WTC11 (cell line): ENCODE data around the gene LRRC7. TPM values are rescaled to one million over a fixed set of nuclear protein-coding genes. Genes with fewer than 3 reads are reported as not detected.

Source experiments
- ATAC-seq: fragments of 200-7000 bp; cut with Tn5 transposase; 2 replicates; pipeline ENCODE4 v1.10.0; 2021; ENCODE audit warnings: mild to moderate bottlenecking, moderate library complexity
- CTCF ChIA-PET: fragments of 300-600 bp; sonication (Branson Sonifier 250); formaldehyde crosslinking; loops from one replicate; lab custom pipeline; 2021; ENCODE audit warnings: antibody characterized with exemption; lab: Charles Lee
- POLR2A ChIA-PET: fragments of 350-600 bp; sonication (Branson Sonifier 250); formaldehyde crosslinking; loops from one replicate; lab custom pipeline; 2021; ENCODE audit warnings: antibody characterized with exemption; lab: Charles Lee
- DNase-seq: peaks from one replicate; pipeline ENCODE4 v3.0.0; 2021; ENCODE audit warnings: low spot score
- H3K27ac Mint-ChIP-seq: 2 replicates; pipeline ENCODE4 v1.8.0; 2021; ENCODE audit warnings: mixed read lengths
- H3K27me3 Mint-ChIP-seq: 2 replicates; pipeline ENCODE4 v1.8.0; 2021; ENCODE audit warnings: low read depth, mild to moderate bottlenecking, moderate library complexity, mixed read lengths
- H3K36me3 Mint-ChIP-seq: 2 replicates; pipeline ENCODE4 v1.8.0; 2021; ENCODE audit warnings: mixed read lengths
- H3K4me1 Mint-ChIP-seq: 2 replicates; pipeline ENCODE4 v1.8.0; 2022; ENCODE audit warnings: mixed read lengths
- H3K4me3 Mint-ChIP-seq: 2 replicates; pipeline ENCODE4 v1.8.0; 2021; ENCODE audit warnings: mild to moderate bottlenecking, moderate library complexity, mixed read lengths
- H3K9me3 Mint-ChIP-seq: 2 replicates; pipeline ENCODE4 v1.8.0; 2021; ENCODE audit warnings: mixed read lengths
- ATF6 ChIP-seq: sonication (generic); formaldehyde crosslinking; IDR thresholded peaks from 2 replicates; pipeline ENCODE4 v1.8.1; 2023; ENCODE audit warnings: mild to moderate bottlenecking, missing genetic modification reagents
- CBFB ChIP-seq: sonication (generic); formaldehyde crosslinking; IDR thresholded peaks from 2 replicates; pipeline ENCODE4 v1.8.1; 2022; ENCODE audit warnings: mild to moderate bottlenecking, low read depth, missing genetic modification reagents
- ETV6 ChIP-seq: sonication (generic); formaldehyde crosslinking; IDR thresholded peaks from 2 replicates; pipeline ENCODE4 v1.8.1; 2022; ENCODE audit warnings: mild to moderate bottlenecking, missing genetic modification reagents
- HMGA2 ChIP-seq: fragments of 250-450 bp; sonication (Bioruptor Pico); IDR thresholded peaks from 2 replicates; pipeline ENCODE4 v1.4.0; 2021; ENCODE audit warnings: mild to moderate bottlenecking, moderate library complexity
- NFATC4 ChIP-seq: fragments of 250-450 bp; sonication (Bioruptor Pico); IDR thresholded peaks from 2 replicates; pipeline ENCODE4 v1.9.0; 2021; ENCODE audit warnings: mild to moderate bottlenecking
- NR2C2 ChIP-seq: sonication (generic); formaldehyde crosslinking; IDR thresholded peaks from 2 replicates; pipeline ENCODE4 v1.8.0; 2022; ENCODE audit warnings: mild to moderate bottlenecking, missing genetic modification reagents
- PRRX2 ChIP-seq: fragments of 250-450 bp; sonication (Bioruptor Pico); IDR thresholded peaks from 2 replicates; pipeline ENCODE4 v1.8.0; 2021; ENCODE audit warnings: mild to moderate bottlenecking
- RORB ChIP-seq: fragments of 250-450 bp; sonication (Bioruptor Pico); IDR thresholded peaks from 2 replicates; pipeline ENCODE4 v1.9.0; 2021; ENCODE audit warnings: mild to moderate bottlenecking
- TEAD1 ChIP-seq: sonication (generic); formaldehyde crosslinking; IDR thresholded peaks from 2 replicates; pipeline ENCODE4 v1.8.0; 2022; ENCODE audit warnings: mild to moderate bottlenecking, missing genetic modification reagents
- ZBTB43 ChIP-seq: sonication (generic); formaldehyde crosslinking; IDR thresholded peaks from 2 replicates; pipeline ENCODE4 v1.8.1; 2023; ENCODE audit warnings: mild to moderate bottlenecking, missing genetic modification reagents
- ZNF138 ChIP-seq: sonication (generic); formaldehyde crosslinking; conservative IDR thresholded peaks from 2 replicates; pipeline ENCODE4 v1.8.1; 2022; ENCODE audit warnings: mild to moderate bottlenecking, moderate library complexity, missing genetic modification reagents
- ZNF219 ChIP-seq: sonication (generic); formaldehyde crosslinking; IDR thresholded peaks from 2 replicates; pipeline ENCODE4 v1.8.0; 2023; ENCODE audit warnings: missing genetic modification reagents, mild to moderate bottlenecking, borderline replicate concordance
- ZNF396 ChIP-seq: fragments of 250-450 bp; sonication (Bioruptor Pico); IDR thresholded peaks from 2 replicates; pipeline ENCODE4 v1.8.0; 2021; ENCODE audit warnings: mild to moderate bottlenecking, moderate library complexity, borderline replicate concordance
- ZNF671 ChIP-seq: fragments of 250-450 bp; sonication (Bioruptor Pico); IDR thresholded peaks from 2 replicates; pipeline ENCODE4 v1.8.0; 2021; ENCODE audit warnings: mild to moderate bottlenecking
- total RNA-seq: library from RNA; stranded (reverse); gene quantifications from 3 replicates; pipeline ENCODE4 v1.2.3, GENCODE V29; 2021
- TF ChIP-seq, protein P1 (sequence below): sonication (generic); formaldehyde crosslinking; IDR thresholded peaks from 2 replicates; pipeline ENCODE4 v1.8.1; 2023; ENCODE audit warnings: mild to moderate bottlenecking, moderate library complexity, missing genetic modification reagents
- TF ChIP-seq, protein P2 (sequence below): sonication (generic); formaldehyde crosslinking; IDR thresholded peaks from 2 replicates; pipeline ENCODE4 v1.8.0; 2023; ENCODE audit warnings: missing genetic modification reagents, mild to moderate bottlenecking, borderline replicate concordance
- TF ChIP-seq, protein P3 (sequence below): sonication (generic); formaldehyde crosslinking; IDR thresholded peaks from 2 replicates; pipeline ENCODE4 v1.8.0; 2022; ENCODE audit warnings: mild to moderate bottlenecking, missing genetic modification reagents
- TF ChIP-seq, protein P4 (sequence below): fragments of 250-450 bp; sonication (Bioruptor Pico); conservative IDR thresholded peaks from 2 replicates; pipeline ENCODE4 v1.9.0; 2021; ENCODE audit warnings: mild to moderate bottlenecking
- TF ChIP-seq, protein P5 (sequence below): sonication (generic); formaldehyde crosslinking; IDR thresholded peaks from 2 replicates; pipeline ENCODE4 v1.8.0; 2023; ENCODE audit warnings: missing genetic modification reagents
- TF ChIP-seq, protein P6 (sequence below): fragments of 250-450 bp; sonication (Bioruptor Pico); IDR thresholded peaks from 2 replicates; pipeline ENCODE4 v1.9.0; 2021; ENCODE audit warnings: mild to moderate bottlenecking

LRRC7 gene
- total RNA-seq, 1 experiment from 2014 or later: not detected

DNA sequence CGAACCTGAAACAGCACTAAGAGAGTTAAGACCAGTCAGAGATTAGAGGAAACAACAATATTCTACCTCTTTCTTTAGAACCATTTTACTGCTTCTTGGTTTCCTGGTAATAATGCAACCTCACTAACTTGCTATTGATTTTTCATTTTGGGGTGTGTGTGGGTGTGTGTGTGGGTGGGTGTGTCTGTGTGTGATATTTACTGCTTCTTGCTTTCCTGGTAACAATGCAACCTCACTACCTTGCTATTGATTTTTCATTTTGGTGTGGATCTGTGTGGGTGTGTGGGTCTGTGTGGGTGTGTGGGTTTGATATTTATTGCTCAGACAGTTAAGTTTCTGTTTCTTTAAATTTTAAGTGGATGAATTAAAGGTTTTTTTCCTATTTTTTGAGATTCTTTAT, 208.8 kb downstream of the LRRC7 start:
- H3K4me3 Mint-ChIP-seq: no peak overlapping the region
- CTCF ChIA-PET: no interaction called here
- ATAC-seq (no peak), DNase-seq (no peak)
- no peaks in the 10 kb centered on the region for H3K4me1 Mint-ChIP-seq
- POLR2A ChIA-PET: no interaction called here
- no peaks in the 10 kb centered on the region for H3K9me3 Mint-ChIP-seq
- H3K36me3 Mint-ChIP-seq: no peaks in the 10 kb centered on the region
- TF ChIP-seq ZNF138 (CRISPR knock-in tag) (no peak), ZNF219 (CRISPR knock-in tag) (no peak), PRRX2 (CRISPR knock-in tag) (no peak), RORB (CRISPR knock-in tag) (no peak), HMGA2 (CRISPR knock-in tag) (no peak), ZNF396 (no peak), ATF6 (no peak), ZNF671 (no peak)
- TF ChIP-seq, protein P1, sequence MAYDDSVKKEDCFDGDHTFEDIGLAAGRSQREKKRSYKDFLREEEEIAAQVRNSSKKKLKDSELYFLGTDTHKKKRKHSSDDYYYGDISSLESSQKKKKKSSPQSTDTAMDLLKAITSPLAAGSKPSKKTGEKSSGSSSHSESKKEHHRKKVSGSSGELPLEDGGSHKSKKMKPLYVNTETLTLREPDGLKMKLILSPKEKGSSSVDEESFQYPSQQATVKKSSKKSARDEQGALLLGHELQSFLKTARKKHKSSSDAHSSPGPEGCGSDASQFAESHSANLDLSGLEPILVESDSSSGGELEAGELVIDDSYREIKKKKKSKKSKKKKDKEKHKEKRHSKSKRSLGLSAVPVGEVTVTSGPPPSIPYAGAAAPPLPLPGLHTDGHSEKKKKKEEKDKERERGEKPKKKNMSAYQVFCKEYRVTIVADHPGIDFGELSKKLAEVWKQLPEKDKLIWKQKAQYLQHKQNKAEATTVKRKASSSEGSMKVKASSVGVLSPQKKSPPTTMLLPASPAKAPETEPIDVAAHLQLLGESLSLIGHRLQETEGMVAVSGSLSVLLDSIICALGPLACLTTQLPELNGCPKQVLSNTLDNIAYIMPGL (CRISPR knock-in tag): no peak
- TF ChIP-seq, protein P2, sequence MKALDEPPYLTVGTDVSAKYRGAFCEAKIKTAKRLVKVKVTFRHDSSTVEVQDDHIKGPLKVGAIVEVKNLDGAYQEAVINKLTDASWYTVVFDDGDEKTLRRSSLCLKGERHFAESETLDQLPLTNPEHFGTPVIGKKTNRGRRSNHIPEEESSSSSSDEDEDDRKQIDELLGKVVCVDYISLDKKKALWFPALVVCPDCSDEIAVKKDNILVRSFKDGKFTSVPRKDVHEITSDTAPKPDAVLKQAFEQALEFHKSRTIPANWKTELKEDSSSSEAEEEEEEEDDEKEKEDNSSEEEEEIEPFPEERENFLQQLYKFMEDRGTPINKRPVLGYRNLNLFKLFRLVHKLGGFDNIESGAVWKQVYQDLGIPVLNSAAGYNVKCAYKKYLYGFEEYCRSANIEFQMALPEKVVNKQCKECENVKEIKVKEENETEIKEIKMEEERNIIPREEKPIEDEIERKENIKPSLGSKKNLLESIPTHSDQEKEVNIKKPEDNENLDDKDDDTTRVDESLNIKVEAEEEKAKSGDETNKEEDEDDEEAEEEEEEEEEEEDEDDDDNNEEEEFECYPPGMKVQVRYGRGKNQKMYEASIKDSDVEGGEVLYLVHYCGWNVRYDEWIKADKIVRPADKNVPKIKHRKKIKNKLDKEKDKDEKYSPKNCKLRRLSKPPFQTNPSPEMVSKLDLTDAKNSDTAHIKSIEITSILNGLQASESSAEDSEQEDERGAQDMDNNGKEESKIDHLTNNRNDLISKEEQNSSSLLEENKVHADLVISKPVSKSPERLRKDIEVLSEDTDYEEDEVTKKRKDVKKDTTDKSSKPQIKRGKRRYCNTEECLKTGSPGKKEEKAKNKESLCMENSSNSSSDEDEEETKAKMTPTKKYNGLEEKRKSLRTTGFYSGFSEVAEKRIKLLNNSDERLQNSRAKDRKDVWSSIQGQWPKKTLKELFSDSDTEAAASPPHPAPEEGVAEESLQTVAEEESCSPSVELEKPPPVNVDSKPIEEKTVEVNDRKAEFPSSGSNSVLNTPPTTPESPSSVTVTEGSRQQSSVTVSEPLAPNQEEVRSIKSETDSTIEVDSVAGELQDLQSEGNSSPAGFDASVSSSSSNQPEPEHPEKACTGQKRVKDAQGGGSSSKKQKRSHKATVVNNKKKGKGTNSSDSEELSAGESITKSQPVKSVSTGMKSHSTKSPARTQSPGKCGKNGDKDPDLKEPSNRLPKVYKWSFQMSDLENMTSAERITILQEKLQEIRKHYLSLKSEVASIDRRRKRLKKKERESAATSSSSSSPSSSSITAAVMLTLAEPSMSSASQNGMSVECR (CRISPR knock-in tag): no peak
- TF ChIP-seq, protein P3, sequence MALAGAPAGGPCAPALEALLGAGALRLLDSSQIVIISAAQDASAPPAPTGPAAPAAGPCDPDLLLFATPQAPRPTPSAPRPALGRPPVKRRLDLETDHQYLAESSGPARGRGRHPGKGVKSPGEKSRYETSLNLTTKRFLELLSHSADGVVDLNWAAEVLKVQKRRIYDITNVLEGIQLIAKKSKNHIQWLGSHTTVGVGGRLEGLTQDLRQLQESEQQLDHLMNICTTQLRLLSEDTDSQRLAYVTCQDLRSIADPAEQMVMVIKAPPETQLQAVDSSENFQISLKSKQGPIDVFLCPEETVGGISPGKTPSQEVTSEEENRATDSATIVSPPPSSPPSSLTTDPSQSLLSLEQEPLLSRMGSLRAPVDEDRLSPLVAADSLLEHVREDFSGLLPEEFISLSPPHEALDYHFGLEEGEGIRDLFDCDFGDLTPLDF (CRISPR knock-in tag): no peak
- TF ChIP-seq, protein P4, sequence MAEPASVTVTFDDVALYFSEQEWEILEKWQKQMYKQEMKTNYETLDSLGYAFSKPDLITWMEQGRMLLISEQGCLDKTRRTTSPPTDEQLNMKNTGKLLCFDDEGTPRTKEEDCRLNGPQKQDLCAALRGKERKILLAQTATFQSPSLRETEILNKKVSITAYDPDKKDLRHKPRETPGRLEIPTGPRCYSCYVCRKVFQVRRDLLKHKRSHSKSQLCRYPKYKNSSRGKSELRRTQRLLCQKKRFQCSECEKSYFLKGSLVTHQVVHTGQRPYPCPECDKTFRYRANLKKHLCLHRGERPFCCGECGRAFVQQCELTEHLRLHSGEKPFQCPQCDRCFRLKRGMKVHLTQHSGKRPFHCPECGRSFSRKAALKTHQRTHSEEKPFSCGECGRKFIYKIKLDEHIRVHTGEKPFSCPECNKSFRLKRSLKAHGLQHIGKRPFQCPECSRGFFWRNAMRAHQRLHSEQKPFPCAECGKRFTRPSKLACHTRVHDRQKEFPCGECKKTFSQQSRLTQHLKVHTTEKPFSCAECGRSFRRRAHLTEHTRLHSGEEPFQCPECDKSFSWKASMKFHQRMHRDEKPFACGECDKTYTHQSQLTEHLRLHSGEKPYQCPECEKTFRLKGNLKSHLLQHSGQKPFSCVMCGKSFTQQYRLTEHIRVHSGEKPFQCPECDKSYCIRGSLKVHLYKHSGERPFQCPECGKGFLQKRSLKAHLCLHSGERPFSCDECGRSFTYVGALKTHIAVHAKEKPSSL: no peak
- H3K27me3 Mint-ChIP-seq: no peaks in the 10 kb centered on the region
- H3K27ac Mint-ChIP-seq: no peak overlapping the region

GRCh38 chr1:69777423-69777822, 209.7 kb downstream of the LRRC7 start:
- Mint-ChIP-seq H3K27me3 (no peaks in the 10 kb centered on the region), H3K4me3 (no peak overlapping the region), H3K27ac (no peak overlapping the region), H3K4me1 (no peaks in the 10 kb centered on the region), H3K9me3 (no peaks in the 10 kb centered on the region), H3K36me3 (no peaks in the 10 kb centered on the region)
- ChIA-PET CTCF (no interaction called here), POLR2A (no interaction called here)
- DNase-seq (no peak), ATAC-seq (no peak)
- TF ChIP-seq, protein P5, sequence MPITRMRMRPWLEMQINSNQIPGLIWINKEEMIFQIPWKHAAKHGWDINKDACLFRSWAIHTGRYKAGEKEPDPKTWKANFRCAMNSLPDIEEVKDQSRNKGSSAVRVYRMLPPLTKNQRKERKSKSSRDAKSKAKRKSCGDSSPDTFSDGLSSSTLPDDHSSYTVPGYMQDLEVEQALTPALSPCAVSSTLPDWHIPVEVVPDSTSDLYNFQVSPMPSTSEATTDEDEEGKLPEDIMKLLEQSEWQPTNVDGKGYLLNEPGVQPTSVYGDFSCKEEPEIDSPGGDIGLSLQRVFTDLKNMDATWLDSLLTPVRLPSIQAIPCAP (CRISPR knock-in tag): no peak
- TF ChIP-seq ETV6 (CRISPR knock-in tag) (no peak), PRRX2 (CRISPR knock-in tag) (no peak), CBFB (CRISPR knock-in tag) (no peak), RORB (CRISPR knock-in tag) (no peak), NR2C2 (CRISPR knock-in tag) (no peak), ZNF671 (no peak), NFATC4 (CRISPR knock-in tag) (no peak), TEAD1 (CRISPR knock-in tag) (no peak), ZBTB43 (no peak)
- TF ChIP-seq, protein P6, sequence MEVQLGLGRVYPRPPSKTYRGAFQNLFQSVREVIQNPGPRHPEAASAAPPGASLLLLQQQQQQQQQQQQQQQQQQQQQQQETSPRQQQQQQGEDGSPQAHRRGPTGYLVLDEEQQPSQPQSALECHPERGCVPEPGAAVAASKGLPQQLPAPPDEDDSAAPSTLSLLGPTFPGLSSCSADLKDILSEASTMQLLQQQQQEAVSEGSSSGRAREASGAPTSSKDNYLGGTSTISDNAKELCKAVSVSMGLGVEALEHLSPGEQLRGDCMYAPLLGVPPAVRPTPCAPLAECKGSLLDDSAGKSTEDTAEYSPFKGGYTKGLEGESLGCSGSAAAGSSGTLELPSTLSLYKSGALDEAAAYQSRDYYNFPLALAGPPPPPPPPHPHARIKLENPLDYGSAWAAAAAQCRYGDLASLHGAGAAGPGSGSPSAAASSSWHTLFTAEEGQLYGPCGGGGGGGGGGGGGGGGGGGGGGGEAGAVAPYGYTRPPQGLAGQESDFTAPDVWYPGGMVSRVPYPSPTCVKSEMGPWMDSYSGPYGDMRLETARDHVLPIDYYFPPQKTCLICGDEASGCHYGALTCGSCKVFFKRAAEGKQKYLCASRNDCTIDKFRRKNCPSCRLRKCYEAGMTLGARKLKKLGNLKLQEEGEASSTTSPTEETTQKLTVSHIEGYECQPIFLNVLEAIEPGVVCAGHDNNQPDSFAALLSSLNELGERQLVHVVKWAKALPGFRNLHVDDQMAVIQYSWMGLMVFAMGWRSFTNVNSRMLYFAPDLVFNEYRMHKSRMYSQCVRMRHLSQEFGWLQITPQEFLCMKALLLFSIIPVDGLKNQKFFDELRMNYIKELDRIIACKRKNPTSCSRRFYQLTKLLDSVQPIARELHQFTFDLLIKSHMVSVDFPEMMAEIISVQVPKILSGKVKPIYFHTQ (CRISPR knock-in tag): no peak
